ENCODE results near the gene PCBP3. TPM values are rescaled to one million over a fixed set of nuclear protein-coding genes. Genes with fewer than 3 reads are reported as not detected.

Gene PCBP3
- total and polyA plus RNA-seq, 4 donors: 0.36 to 1.6 (median 0.42) TPM

DNA sequence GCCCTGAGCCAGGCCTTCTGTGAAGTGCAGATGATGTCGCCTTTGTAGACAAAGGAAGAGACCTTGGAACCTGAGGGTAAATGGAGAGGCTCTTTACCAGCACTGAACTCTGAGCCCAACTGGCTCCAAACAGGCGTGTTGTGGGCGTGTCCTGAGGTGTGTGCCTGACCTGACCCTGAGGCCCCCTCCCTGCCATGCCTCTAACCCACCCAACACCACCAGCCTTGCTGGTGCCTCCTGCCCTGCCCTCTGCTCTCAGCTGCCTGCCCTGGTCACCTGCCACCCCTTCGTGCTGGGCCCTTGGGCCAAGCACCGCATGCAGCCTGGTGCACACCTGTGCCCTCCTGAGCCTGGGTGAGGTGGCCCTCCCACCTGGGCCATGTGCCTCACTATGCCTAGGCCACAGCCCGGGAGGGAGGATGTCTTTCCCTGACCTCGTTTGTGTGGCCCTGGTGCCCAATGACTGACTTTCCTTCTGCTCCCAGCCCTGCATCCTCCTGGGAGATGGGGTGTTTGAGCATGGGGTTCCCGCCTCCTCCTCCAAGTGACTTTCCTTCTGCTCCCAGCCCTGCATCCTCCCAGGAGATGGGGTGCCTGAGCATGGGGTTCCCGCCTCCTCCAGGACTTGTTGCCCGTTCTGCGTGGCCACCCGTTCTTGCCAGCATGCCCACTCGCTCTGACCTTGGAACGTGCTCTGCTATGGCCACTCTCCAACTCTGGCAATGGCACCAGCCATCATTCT lies 157.0 kb downstream of the PCBP3 start (continued):
- TF ChIP-seq, protein P1, sequence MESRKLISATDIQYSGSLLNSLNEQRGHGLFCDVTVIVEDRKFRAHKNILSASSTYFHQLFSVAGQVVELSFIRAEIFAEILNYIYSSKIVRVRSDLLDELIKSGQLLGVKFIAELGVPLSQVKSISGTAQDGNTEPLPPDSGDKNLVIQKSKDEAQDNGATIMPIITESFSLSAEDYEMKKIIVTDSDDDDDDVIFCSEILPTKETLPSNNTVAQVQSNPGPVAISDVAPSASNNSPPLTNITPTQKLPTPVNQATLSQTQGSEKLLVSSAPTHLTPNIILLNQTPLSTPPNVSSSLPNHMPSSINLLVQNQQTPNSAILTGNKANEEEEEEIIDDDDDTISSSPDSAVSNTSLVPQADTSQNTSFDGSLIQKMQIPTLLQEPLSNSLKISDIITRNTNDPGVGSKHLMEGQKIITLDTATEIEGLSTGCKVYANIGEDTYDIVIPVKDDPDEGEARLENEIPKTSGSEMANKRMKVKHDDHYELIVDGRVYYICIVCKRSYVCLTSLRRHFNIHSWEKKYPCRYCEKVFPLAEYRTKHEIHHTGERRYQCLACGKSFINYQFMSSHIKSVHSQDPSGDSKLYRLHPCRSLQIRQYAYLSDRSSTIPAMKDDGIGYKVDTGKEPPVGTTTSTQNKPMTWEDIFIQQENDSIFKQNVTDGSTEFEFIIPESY (IDR thresholded peaks at IDR 0.05): no peak
- TF ChIP-seq, protein P2, sequence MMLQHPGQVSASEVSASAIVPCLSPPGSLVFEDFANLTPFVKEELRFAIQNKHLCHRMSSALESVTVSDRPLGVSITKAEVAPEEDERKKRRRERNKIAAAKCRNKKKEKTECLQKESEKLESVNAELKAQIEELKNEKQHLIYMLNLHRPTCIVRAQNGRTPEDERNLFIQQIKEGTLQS (IDR thresholded peaks at IDR 0.05): no peak
- TF ChIP-seq YY1 (IDR thresholded peaks at IDR 0.05): no peak

DNA sequence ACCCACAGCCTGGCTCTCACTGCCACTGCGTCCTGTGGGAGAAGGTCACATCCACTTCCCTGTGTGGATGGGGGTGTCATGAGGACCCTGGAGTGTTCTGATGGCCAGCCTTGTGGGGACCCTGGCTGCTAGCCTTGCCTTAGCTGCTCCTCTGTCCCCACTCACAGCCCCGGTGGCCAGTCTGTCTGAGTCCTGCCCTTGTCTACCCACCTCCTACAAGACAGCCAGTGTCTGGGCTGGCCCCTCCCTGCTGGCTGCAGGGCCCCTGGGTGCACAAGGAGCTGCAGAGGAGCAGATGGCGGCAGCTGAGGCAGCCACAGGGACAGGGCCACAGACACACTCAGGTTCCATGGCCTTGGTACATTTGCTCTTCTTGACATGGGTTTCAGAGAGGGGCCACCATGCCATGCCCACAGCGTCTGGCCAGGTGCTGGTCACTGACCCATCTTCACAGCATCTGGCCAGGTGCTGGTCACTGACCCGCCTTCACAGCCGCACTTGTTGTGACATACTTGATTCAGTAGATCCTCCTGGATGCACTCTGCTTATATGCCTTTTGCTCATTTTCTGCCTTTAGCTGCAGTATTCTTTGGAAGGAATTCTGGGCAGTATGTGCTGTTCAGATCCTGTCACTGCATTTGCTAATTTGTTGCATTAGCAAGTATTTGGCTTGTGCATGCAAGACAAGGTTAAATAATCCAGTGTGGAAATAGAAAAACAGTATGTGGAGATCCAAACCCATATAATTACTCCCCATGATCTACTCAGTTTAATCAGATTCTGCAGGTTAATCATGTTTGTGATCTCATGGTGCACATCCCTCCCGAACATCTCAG lies 157.8 kb downstream of the PCBP3 start:
- Histone ChIP-seq H3K4me3 (ENCODE audit: low read depth in 1 of 3, low read length in 3 of 3) (no peak overlapping the region), H3K9me3 (ENCODE audit: control insufficient read depth in 4 of 4, low read length in 3 of 4) (peaks cover 0 to 1% (median 0%) of the 10 kb centered on the region in 4 donors), H3K36me3 (ENCODE audit: control insufficient read depth in 4 of 4, insufficient read depth in 3 of 4, low read depth in 1 of 4, low read length in 3 of 4) (no peaks in the 10 kb centered on the region), H3K4me1 (ENCODE audit: control insufficient read depth in 4 of 4, insufficient read depth in 4 of 4, low read length in 3 of 4) (no peaks in the 10 kb centered on the region), H3K27me3 (ENCODE audit: control insufficient read depth in 4 of 4, insufficient read depth in 4 of 4, low read length in 3 of 4) (peaks cover 0 to 2% (median 0%) of the 10 kb centered on the region in 4 donors), H3K27ac (ENCODE audit: low read depth in 1 of 2, low read length in 2 of 2) (no peak overlapping the region), H3K9ac (ENCODE audit: low read depth in 1 of 2, low read length in 2 of 2) (no peak overlapping the region)
- WGBS: 91% methylated on average over 7 of the region's 7 CpGs
- no peak for TF ChIP-seq SP1 (IDR thresholded peaks at IDR 0.05)
- TF ChIP-seq, protein P1 (IDR thresholded peaks at IDR 0.05): no peak
- TF ChIP-seq TAF1 (conservative IDR thresholded peaks at IDR 0.05): no peak
- no peak for TF ChIP-seq JUND (IDR thresholded peaks at IDR 0.05)
- TF ChIP-seq, protein P3, sequence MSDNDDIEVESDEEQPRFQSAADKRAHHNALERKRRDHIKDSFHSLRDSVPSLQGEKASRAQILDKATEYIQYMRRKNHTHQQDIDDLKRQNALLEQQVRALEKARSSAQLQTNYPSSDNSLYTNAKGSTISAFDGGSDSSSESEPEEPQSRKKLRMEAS (IDR thresholded peaks at IDR 0.05): no peak
- TF ChIP-seq GABPA (IDR thresholded peaks at IDR 0.05 in 1 of 2, conservative IDR thresholded peaks at IDR 0.05 in 1 of 2): no peak
- TF ChIP-seq YY1 (IDR thresholded peaks at IDR 0.05): no peak
- TF ChIP-seq NR2F2 (IDR thresholded peaks at IDR 0.05): no peak
- TF ChIP-seq, protein P4, sequence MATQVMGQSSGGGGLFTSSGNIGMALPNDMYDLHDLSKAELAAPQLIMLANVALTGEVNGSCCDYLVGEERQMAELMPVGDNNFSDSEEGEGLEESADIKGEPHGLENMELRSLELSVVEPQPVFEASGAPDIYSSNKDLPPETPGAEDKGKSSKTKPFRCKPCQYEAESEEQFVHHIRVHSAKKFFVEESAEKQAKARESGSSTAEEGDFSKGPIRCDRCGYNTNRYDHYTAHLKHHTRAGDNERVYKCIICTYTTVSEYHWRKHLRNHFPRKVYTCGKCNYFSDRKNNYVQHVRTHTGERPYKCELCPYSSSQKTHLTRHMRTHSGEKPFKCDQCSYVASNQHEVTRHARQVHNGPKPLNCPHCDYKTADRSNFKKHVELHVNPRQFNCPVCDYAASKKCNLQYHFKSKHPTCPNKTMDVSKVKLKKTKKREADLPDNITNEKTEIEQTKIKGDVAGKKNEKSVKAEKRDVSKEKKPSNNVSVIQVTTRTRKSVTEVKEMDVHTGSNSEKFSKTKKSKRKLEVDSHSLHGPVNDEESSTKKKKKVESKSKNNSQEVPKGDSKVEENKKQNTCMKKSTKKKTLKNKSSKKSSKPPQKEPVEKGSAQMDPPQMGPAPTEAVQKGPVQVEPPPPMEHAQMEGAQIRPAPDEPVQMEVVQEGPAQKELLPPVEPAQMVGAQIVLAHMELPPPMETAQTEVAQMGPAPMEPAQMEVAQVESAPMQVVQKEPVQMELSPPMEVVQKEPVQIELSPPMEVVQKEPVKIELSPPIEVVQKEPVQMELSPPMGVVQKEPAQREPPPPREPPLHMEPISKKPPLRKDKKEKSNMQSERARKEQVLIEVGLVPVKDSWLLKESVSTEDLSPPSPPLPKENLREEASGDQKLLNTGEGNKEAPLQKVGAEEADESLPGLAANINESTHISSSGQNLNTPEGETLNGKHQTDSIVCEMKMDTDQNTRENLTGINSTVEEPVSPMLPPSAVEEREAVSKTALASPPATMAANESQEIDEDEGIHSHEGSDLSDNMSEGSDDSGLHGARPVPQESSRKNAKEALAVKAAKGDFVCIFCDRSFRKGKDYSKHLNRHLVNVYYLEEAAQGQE (IDR thresholded peaks at IDR 0.05): no peak
- TF ChIP-seq, protein P5, sequence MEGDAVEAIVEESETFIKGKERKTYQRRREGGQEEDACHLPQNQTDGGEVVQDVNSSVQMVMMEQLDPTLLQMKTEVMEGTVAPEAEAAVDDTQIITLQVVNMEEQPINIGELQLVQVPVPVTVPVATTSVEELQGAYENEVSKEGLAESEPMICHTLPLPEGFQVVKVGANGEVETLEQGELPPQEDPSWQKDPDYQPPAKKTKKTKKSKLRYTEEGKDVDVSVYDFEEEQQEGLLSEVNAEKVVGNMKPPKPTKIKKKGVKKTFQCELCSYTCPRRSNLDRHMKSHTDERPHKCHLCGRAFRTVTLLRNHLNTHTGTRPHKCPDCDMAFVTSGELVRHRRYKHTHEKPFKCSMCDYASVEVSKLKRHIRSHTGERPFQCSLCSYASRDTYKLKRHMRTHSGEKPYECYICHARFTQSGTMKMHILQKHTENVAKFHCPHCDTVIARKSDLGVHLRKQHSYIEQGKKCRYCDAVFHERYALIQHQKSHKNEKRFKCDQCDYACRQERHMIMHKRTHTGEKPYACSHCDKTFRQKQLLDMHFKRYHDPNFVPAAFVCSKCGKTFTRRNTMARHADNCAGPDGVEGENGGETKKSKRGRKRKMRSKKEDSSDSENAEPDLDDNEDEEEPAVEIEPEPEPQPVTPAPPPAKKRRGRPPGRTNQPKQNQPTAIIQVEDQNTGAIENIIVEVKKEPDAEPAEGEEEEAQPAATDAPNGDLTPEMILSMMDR (IDR thresholded peaks at IDR 0.05; ENCODE audit: low read depth, low read length, missing input control): no peak
- TF ChIP-seq, protein P2 (IDR thresholded peaks at IDR 0.05): no peak
- no peak for TF ChIP-seq EGR1 (IDR thresholded peaks at IDR 0.05; ENCODE audit: low read depth in 2 of 2)
- no peak for DNase-seq (ENCODE audit: low spot score)
